GM19193 (cell line): Measurements from ENCODE around the gene SH2D4B.

Experiments
- POLR2A ChIP-seq: IDR thresholded peaks from 4 replicates; pipeline ENCODE4 v1.6.1; 2011; ENCODE audit not compliant: insufficient read depth, insufficient read length; ENCODE audit errors: extremely low read depth

SH2D4B gene

GRCh38 chr10:80537736-80538480, at the start of gene SH2D4B:
Gene SH2D4B, plus strand, starts transcription at chr10:80537902. Its CDS starts 430 bp downstream, at chr10:80538332.
- no peak for TF ChIP-seq POLR2A

- TF ChIP-seq POLR2A: no peak
These were observed 49.1 kb upstream of the SH2D4B start for GRCh38 chr10:80488539-80489066.

- TF ChIP-seq POLR2A: no peak
These were observed 48.2 kb upstream of the SH2D4B start for GRCh38 chr10:80489371-80490112.

GRCh38 chr10:80491251-80492102, 46.2 kb upstream of the SH2D4B start:
- TF ChIP-seq POLR2A: no peak

GRCh38 chr10:80492848-80493521, 44.7 kb upstream of the SH2D4B start:
- no peak for TF ChIP-seq POLR2A

GRCh38 chr10:80493522-80494051, 44.1 kb upstream of the SH2D4B start:
- no peak for TF ChIP-seq POLR2A

GRCh38 chr10:80496555-80497172, 41.0 kb upstream of the SH2D4B start:
- TF ChIP-seq POLR2A: no peak

- TF ChIP-seq POLR2A: no peak
These were observed 40.3 kb upstream of the SH2D4B start for GRCh38 chr10:80497187-80498077.

- TF ChIP-seq POLR2A: no peak
These were observed 39.4 kb upstream of the SH2D4B start for GRCh38 chr10:80498078-80498832.

- TF ChIP-seq POLR2A: no peak
These were observed 38.6 kb upstream of the SH2D4B start for GRCh38 chr10:80498833-80499741.

GRCh38 chr10:80500572-80501380, 36.9 kb upstream of the SH2D4B start:
- no peak for TF ChIP-seq POLR2A
